Karpas-422 (cell line): ENCODE measurements around the gene VPS13D. TPM values are rescaled to one million over a fixed set of nuclear protein-coding genes. Genes with fewer than 3 reads are reported as not detected.

Experiments
- DNase-seq: peaks from one replicate; pipeline ENCODE4 v3.0.0-alpha.2; 2015
- H2AFZ ChIP-seq: fragments of 200-600 bp; sonication (generic); 2 replicates; pipeline ENCODE4 v1.6.1; 2014; ENCODE audit warnings: antibody characterized with exemption, low read length, mixed read lengths
- H3K27ac ChIP-seq: fragments of 200-600 bp; sonication (generic); 2 replicates; pipeline ENCODE4 v1.5.1; 2014; ENCODE audit warnings: mild to moderate bottlenecking, low read length, moderate library complexity
- H3K27me3 ChIP-seq: fragments of 200-600 bp; sonication (generic); 2 replicates; pipeline ENCODE4 v1.6.1; 2014; ENCODE audit warnings: low read length, mixed read lengths
- H3K36me3 ChIP-seq: fragments of 200-600 bp; sonication (generic); 2 replicates; pipeline ENCODE4 v1.6.1; 2014; ENCODE audit warnings: low read length, mixed read lengths; ENCODE audit not compliant: insufficient read depth
- H3K4me1 ChIP-seq: fragments of 200-600 bp; sonication (generic); 2 replicates; pipeline ENCODE4 v1.6.1; 2014; ENCODE audit warnings: mild to moderate bottlenecking, low read length, mixed read lengths
- H3K4me2 ChIP-seq: fragments of 200-600 bp; sonication (generic); 2 replicates; pipeline ENCODE4 v1.6.1; 2014; ENCODE audit warnings: low read length, low read depth, mild to moderate bottlenecking; ENCODE audit not compliant: poor library complexity, severe bottlenecking
- H3K4me3 ChIP-seq: fragments of 200-600 bp; sonication (generic); 2 replicates; pipeline ENCODE4 v1.5.1; 2014; ENCODE audit warnings: mild to moderate bottlenecking, antibody characterized with exemption, low read length, mixed read lengths
- H3K79me2 ChIP-seq: fragments of 200-600 bp; sonication (generic); 2 replicates; pipeline ENCODE4 v1.6.1; 2014; ENCODE audit warnings: mild to moderate bottlenecking, low read length, mixed read lengths
- H3K9ac ChIP-seq: fragments of 200-600 bp; sonication (generic); 2 replicates; pipeline ENCODE4 v1.6.0; 2014; ENCODE audit warnings: low read length
- H3K9me2 ChIP-seq: fragments of 200-600 bp; sonication (generic), shearing (Covaris generic); replicated peaks from 2 replicates; pipeline ENCODE4 v1.6.0; 2014; ENCODE audit warnings: mild to moderate bottlenecking, low read length, moderate library complexity; ENCODE audit not compliant: insufficient read depth
- H3K9me3 ChIP-seq: fragments of 300-700, 200-600 bp; sonication (generic); 2 replicates; pipeline ENCODE4 v1.6.1; 2014; ENCODE audit warnings: low read length, mixed read lengths
- H4K20me1 ChIP-seq: fragments of 200-600 bp; sonication (generic); 2 replicates; pipeline ENCODE4 v1.6.1; 2014; ENCODE audit warnings: mild to moderate bottlenecking, antibody characterized with exemption, low read length, low read depth; ENCODE audit not compliant: insufficient read depth
- total RNA-seq: library from RNA; depleted of rRNA; stranded (reverse); fragments of >200 nt; shearing (Covaris generic); gene quantifications from 2 replicates; pipeline ENCODE4 v1.2.3, GENCODE V29; 2014; ENCODE audit warnings: low replicate concordance; rRNA removed

VPS13D gene
- total RNA-seq: 30.9 and 36.2 TPM in 2 replicates

GRCh38 chr1:12229835-12230548 lies at the start of gene VPS13D:
VPS13D (plus strand) TSS chr1:12230030; CDS start chr1:12234267, 4,237 bp downstream.
- H3K4me2 ChIP-seq: peak within 1 kb of the TSS; percentile 80
- peaks cover 13% of the 10 kb centered on the region for H3K4me1 ChIP-seq
- peak; percentile 93 for DNase-seq
- no peaks in the 10 kb centered on the region for H3K36me3 ChIP-seq
- no peak within 1 kb of the TSS for H3K27ac ChIP-seq
- peak within 1 kb of the TSS; percentile 95 for H3K9ac ChIP-seq
- no peaks in the 10 kb centered on the region for H3K9me2 ChIP-seq
- H3K4me3 ChIP-seq: peak within 1 kb of the TSS; percentile 99
- peaks cover 33% of the 10 kb centered on the region for H3K79me2 ChIP-seq
- no peaks in the 10 kb centered on the region for H3K27me3 ChIP-seq
- H2AFZ ChIP-seq: peak within 1 kb of the TSS; percentile 93
- H4K20me1 ChIP-seq: peaks cover 5% of the 10 kb centered on the region; the same call in 1 of the 2 replicates
- no peaks in the 10 kb centered on the region for H3K9me3 ChIP-seq

GRCh38 chr1:12180315-12180714 lies 49.5 kb upstream of the VPS13D start:
- Histone ChIP-seq H3K9ac (no peak overlapping the region), H3K9me2 (no peaks in the 10 kb centered on the region), H3K27ac (no peak overlapping the region), H3K4me3 (no peak overlapping the region), H3K27me3 (no peaks in the 10 kb centered on the region), H2AFZ (no peak overlapping the region), H3K4me2 (no peak overlapping the region), H4K20me1 (peaks cover 13% of the 10 kb centered on the region; the same call in 1 of the 2 replicates), H3K36me3 (no peaks in the 10 kb centered on the region), H3K9me3 (no peaks in the 10 kb centered on the region), H3K79me2 (no peaks in the 10 kb centered on the region), H3K4me1 (peaks cover 5% of the 10 kb centered on the region; the same call in 1 of the 2 replicates)
- no peak for DNase-seq

GRCh38 chr1:12180903-12181302 lies 48.9 kb upstream of the VPS13D start:
- Histone ChIP-seq H3K4me3 (no peak overlapping the region), H3K36me3 (no peaks in the 10 kb centered on the region), H3K9ac (no peak overlapping the region), H3K27me3 (no peaks in the 10 kb centered on the region), H3K4me1 (peaks cover 5% of the 10 kb centered on the region; the same call in 1 of the 2 replicates), H3K9me3 (no peaks in the 10 kb centered on the region), H3K4me2 (no peak overlapping the region), H3K27ac (no peak overlapping the region), H3K79me2 (no peaks in the 10 kb centered on the region), H3K9me2 (no peaks in the 10 kb centered on the region), H2AFZ (no peak overlapping the region), H4K20me1 (peaks cover 15% of the 10 kb centered on the region; the same call in 1 of the 2 replicates)
- no peak for DNase-seq

- Histone ChIP-seq H2AFZ (no peak overlapping the region), H3K4me1 (peaks cover 5% of the 10 kb centered on the region; the same call in 1 of the 2 replicates), H3K9me2 (no peaks in the 10 kb centered on the region), H3K4me3 (no peak overlapping the region), H3K9me3 (no peaks in the 10 kb centered on the region), H3K27me3 (no peaks in the 10 kb centered on the region), H3K27ac (no peak overlapping the region), H3K9ac (no peak overlapping the region), H3K36me3 (no peaks in the 10 kb centered on the region), H3K4me2 (no peak overlapping the region), H3K79me2 (no peaks in the 10 kb centered on the region), H4K20me1 (peaks cover 16% of the 10 kb centered on the region; the same call in 1 of the 2 replicates)
- no peak for DNase-seq
These were observed 48.3 kb upstream of the VPS13D start for GRCh38 chr1:12181568-12181967.

- H3K79me2 ChIP-seq: no peaks in the 10 kb centered on the region
These were observed 47.3 kb upstream of the VPS13D start for GRCh38 chr1:12182410-12182984.

GRCh38 chr1:12183095-12183794 lies 46.6 kb upstream of the VPS13D start:
- DNase-seq: no peak
- Histone ChIP-seq H3K36me3 (no peaks in the 10 kb centered on the region), H3K27ac (no peak overlapping the region), H2AFZ (no peak overlapping the region), H4K20me1 (peaks cover 18% of the 10 kb centered on the region; the same call in 1 of the 2 replicates), H3K9ac (no peak overlapping the region), H3K27me3 (no peaks in the 10 kb centered on the region), H3K4me2 (no peak overlapping the region), H3K4me1 (peaks cover 5% of the 10 kb centered on the region; the same call in 1 of the 2 replicates), H3K4me3 (no peak overlapping the region), H3K9me2 (no peaks in the 10 kb centered on the region), H3K9me3 (no peaks in the 10 kb centered on the region), H3K79me2 (no peaks in the 10 kb centered on the region)

More at GRCh38 chr1:12182410-12182984, 47.3 kb upstream of the VPS13D start:
- Histone ChIP-seq H3K27me3 (no peaks in the 10 kb centered on the region), H3K9me2 (no peaks in the 10 kb centered on the region), H2AFZ (no peak overlapping the region), H3K4me1 (peaks cover 5% of the 10 kb centered on the region; the same call in 1 of the 2 replicates), H3K4me2 (no peak overlapping the region), H3K9ac (no peak overlapping the region), H3K36me3 (no peaks in the 10 kb centered on the region), H3K4me3 (no peak overlapping the region), H4K20me1 (peaks cover 15% of the 10 kb centered on the region; the same call in 1 of the 2 replicates), H3K27ac (no peak overlapping the region), H3K9me3 (no peaks in the 10 kb centered on the region)
- no peak for DNase-seq

GRCh38 chr1:12184008-12184681 lies 45.7 kb upstream of the VPS13D start:
- Histone ChIP-seq H3K9ac (no peak overlapping the region), H3K27me3 (no peaks in the 10 kb centered on the region), H3K4me1 (peaks cover 3% of the 10 kb centered on the region; the same call in 1 of the 2 replicates), H3K9me2 (no peaks in the 10 kb centered on the region), H4K20me1 (peaks cover 16% of the 10 kb centered on the region; the same call in 1 of the 2 replicates), H3K36me3 (no peaks in the 10 kb centered on the region), H3K79me2 (no peaks in the 10 kb centered on the region), H3K9me3 (no peaks in the 10 kb centered on the region), H3K4me3 (no peak overlapping the region), H3K4me2 (no peak overlapping the region), H3K27ac (no peak overlapping the region), H2AFZ (no peak overlapping the region)
- no peak for DNase-seq
